Mesendoderm (in vitro differentiated cells): ENCODE measurements around the gene THADA.

Experiments used
- DNase-seq: peaks from one replicate; pipeline ENCODE4 v3.0.0; 2013
- H2AK5ac ChIP-seq: 2 replicates; pipeline ENCODE4 v1.6.1; 2013; ENCODE audit warnings: low read length, inconsistent platforms
- H2BK120ac ChIP-seq: 2 replicates; pipeline ENCODE4 v1.6.1; 2013; ENCODE audit warnings: low read depth, mild to moderate bottlenecking, low read length, moderate library complexity, mixed read lengths
- H2BK15ac ChIP-seq: replicated peaks from 2 replicates; pipeline ENCODE4 v1.6.1; 2013; ENCODE audit warnings: low read depth, mild to moderate bottlenecking, moderate library complexity
- H2BK5ac ChIP-seq: 2 replicates; pipeline ENCODE4 v1.6.1; 2013; ENCODE audit warnings: low read length, inconsistent platforms
- H3K18ac ChIP-seq: 2 replicates; pipeline ENCODE4 v1.6.1; 2013; ENCODE audit warnings: mild to moderate bottlenecking, low read length, mixed read lengths
- H3K23ac ChIP-seq: one replicate; pipeline ENCODE4 v1.6.1; 2013; ENCODE audit warnings: low read length
- H3K27ac ChIP-seq: 2 replicates; pipeline ENCODE4 v1.5.1; 2013; ENCODE audit warnings: low read depth, mild to moderate bottlenecking, inconsistent platforms, low read length, moderate library complexity
- H3K27me3 ChIP-seq: 2 replicates; pipeline ENCODE4 v1.6.1; 2013; ENCODE audit warnings: low read length, control low read depth, mild to moderate bottlenecking, inconsistent platforms; ENCODE audit not compliant: insufficient read depth, poor library complexity
- H3K36me3 ChIP-seq: 2 replicates; pipeline ENCODE4 v1.6.1; 2013; ENCODE audit warnings: low read length, inconsistent platforms; ENCODE audit not compliant: control insufficient read depth, insufficient read depth
- H3K4ac ChIP-seq: one replicate; pipeline ENCODE4 v1.6.1; 2013; ENCODE audit warnings: low read depth, mild to moderate bottlenecking, low read length, moderate library complexity
- H3K4me1 ChIP-seq: 2 replicates; pipeline ENCODE4 v1.6.1; 2013; ENCODE audit warnings: low read depth, low read length, inconsistent platforms; ENCODE audit not compliant: control insufficient read depth
- H3K4me2 ChIP-seq: 2 replicates; pipeline ENCODE4 v1.6.1; 2013; ENCODE audit warnings: low read length
- H3K4me3 ChIP-seq: 2 replicates; pipeline ENCODE4 v1.5.1; 2013; ENCODE audit warnings: mild to moderate bottlenecking, low read length
- H3K56ac ChIP-seq: one replicate; pipeline ENCODE4 v1.6.1; 2013; ENCODE audit warnings: low read length
- H3K79me1 ChIP-seq: 2 replicates; pipeline ENCODE4 v1.6.1; 2013; ENCODE audit warnings: low read length, inconsistent platforms
- H3K79me2 ChIP-seq: 2 replicates; pipeline ENCODE4 v1.6.1; 2013; ENCODE audit warnings: mild to moderate bottlenecking, low read length; ENCODE audit not compliant: control insufficient read depth, insufficient read depth
- H3K9ac ChIP-seq: 2 replicates; pipeline ENCODE4 v1.6.1; 2013; ENCODE audit warnings: low read length, inconsistent platforms
- H4K5ac ChIP-seq: one replicate; pipeline ENCODE4 v1.6.1; 2013; ENCODE audit warnings: low read length
- H4K8ac ChIP-seq: one replicate; pipeline ENCODE4 v1.6.1; 2013; ENCODE audit warnings: low read depth, mild to moderate bottlenecking, control low read depth, low read length, moderate library complexity
- WGBS: extraction: QIAGEN DNeasy Blood & Tissue Kit; methylation state at CpG from one replicate; pipeline ENCODE4 v1.1.7; 2013; ENCODE audit warnings: low lambda C conversion rate, missing lambda C conversion rate; ENCODE audit not compliant: insufficient coverage; ENCODE audit errors: extremely low coverage; 5-methylcytosine and 5-hydroxymethylcytosine counted together

The THADA gene

GRCh38 chr2:43188561-43189386, 407.1 kb downstream of the THADA start:
- Histone ChIP-seq H3K27me3 (no peaks in the 10 kb centered on the region), H3K18ac (no peak overlapping the region), H3K79me2 (no peaks in the 10 kb centered on the region), H4K5ac (no peak overlapping the region), H3K9ac (no peak overlapping the region), H3K4ac (no peak overlapping the region), H3K4me3 (no peak overlapping the region), H2BK15ac (no peak overlapping the region), H2AK5ac (no peak overlapping the region), H3K23ac (no peak overlapping the region), H3K27ac (no peak overlapping the region), H3K56ac (no peak overlapping the region), H2BK120ac (no peak overlapping the region), H2BK5ac (no peak overlapping the region), H3K36me3 (no peaks in the 10 kb centered on the region), H4K8ac (no peak overlapping the region), H3K4me1 (no peaks in the 10 kb centered on the region), H3K4me2 (no peak overlapping the region), H3K79me1 (no peaks in the 10 kb centered on the region)
- WGBS, result no CpG with 5 or more reads among the region's 16 CpGs
- DNase-seq, result no peak

DNA sequence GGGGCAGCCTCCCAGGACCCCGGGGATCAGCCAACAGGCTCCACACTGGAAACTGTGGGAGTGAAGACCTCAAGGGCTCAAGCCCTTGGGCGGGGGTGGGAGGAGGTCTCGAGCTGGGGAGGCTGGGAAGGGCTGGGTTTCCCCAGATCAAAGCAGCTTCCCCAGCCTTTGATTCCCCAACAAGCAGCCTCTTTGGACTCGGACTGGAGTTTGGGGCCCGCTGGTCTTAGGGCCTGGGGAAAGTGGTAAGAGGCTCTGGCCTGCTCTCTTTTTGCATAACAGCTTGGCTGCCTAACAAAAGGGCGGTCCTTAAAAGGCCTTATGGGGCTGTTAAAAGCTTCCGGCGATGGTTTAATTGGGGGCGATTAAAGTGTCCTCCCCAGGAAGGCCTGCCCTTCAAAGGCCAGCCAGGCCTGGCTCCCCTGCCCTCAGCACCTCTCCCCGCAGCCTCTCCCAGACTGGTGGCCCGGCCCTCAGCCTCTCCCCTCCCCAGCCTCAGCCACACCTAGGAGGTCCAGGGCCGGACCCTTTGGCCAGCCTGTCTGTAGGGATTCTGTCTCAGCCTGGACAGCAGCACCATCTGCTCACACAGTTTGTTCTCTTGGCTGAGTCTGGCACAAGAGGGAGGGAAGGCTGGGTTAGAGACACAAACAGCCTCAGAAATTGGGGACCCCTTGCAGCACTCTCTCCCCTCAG, 409.0 kb downstream of the THADA start:
- no CpG with 5 or more reads among the region's 12 CpGs for WGBS
- Histone ChIP-seq H3K18ac (peak overlapping the region; percentile 0), H4K8ac (no peak overlapping the region), H2AK5ac (peak overlapping the region; percentile 45), H3K36me3 (no peaks in the 10 kb centered on the region), H3K79me2 (no peaks in the 10 kb centered on the region), H3K4ac (no peak overlapping the region), H3K9ac (no peak overlapping the region), H3K4me1 (no peaks in the 10 kb centered on the region), H2BK120ac (no peak overlapping the region), H3K23ac (no peak overlapping the region), H3K27ac (no peak overlapping the region), H2BK5ac (no peak overlapping the region), H3K56ac (peak overlapping the region; percentile 65), H3K4me2 (no peak overlapping the region), H3K27me3 (no peaks in the 10 kb centered on the region), H3K4me3 (no peak overlapping the region), H4K5ac (no peak overlapping the region), H3K79me1 (no peaks in the 10 kb centered on the region), H2BK15ac (no peak overlapping the region)
- DNase-seq, result no peak

DNA sequence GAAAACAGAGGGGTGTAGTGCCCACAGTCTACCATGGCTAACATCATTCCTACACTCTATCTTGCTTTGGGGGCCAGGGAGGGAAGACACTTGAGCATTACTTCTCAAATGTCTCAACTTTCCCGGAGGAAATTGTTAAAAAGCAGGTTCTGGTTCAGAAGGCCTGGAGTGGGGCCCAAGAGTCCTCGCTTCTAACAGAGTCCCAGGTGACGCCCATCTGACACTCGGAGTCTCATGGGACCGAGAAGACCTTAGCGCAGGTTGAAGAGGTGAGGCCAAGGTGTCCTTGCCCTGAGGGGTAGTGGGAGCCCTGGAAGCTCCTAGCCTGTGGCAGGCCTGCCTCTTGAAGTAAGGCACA, 409.5 kb downstream of the THADA start:
- H2BK15ac ChIP-seq, result no peak overlapping the region
- no peak overlapping the region for H3K27ac ChIP-seq
- no peak overlapping the region for H4K5ac ChIP-seq
- no peaks in the 10 kb centered on the region for H3K79me2 ChIP-seq
- H3K18ac ChIP-seq, result peak overlapping the region; percentile 0
- H3K4ac ChIP-seq, result no peak overlapping the region
- peak overlapping the region; percentile 64 for H3K56ac ChIP-seq
- H4K8ac ChIP-seq, result no peak overlapping the region
- no peak overlapping the region for H3K4me3 ChIP-seq
- no peak overlapping the region for H3K23ac ChIP-seq
- H3K36me3 ChIP-seq, result no peaks in the 10 kb centered on the region
- H3K9ac ChIP-seq, result no peak overlapping the region
- H2BK120ac ChIP-seq, result no peak overlapping the region
- no peak overlapping the region for H3K4me2 ChIP-seq
- no peaks in the 10 kb centered on the region for H3K27me3 ChIP-seq
- no peak for DNase-seq
- H2AK5ac ChIP-seq, result peak overlapping the region; percentile 45
- H3K79me1 ChIP-seq, result no peaks in the 10 kb centered on the region
- WGBS, result no CpG with 5 or more reads among the region's 6 CpGs
- H2BK5ac ChIP-seq, result no peak overlapping the region
- no peaks in the 10 kb centered on the region for H3K4me1 ChIP-seq

GRCh38 chr2:43185146-43185545, 410.7 kb downstream of the THADA start:
- Histone ChIP-seq H3K27me3 (no peaks in the 10 kb centered on the region), H3K27ac (no peak overlapping the region), H3K4me3 (no peak overlapping the region), H4K8ac (no peak overlapping the region), H2BK120ac (no peak overlapping the region), H3K4me1 (peaks cover under 1% of the 10 kb centered on the region), H3K36me3 (no peaks in the 10 kb centered on the region), H4K5ac (no peak overlapping the region), H2AK5ac (no peak overlapping the region), H3K4me2 (no peak overlapping the region), H3K4ac (no peak overlapping the region), H3K79me2 (no peaks in the 10 kb centered on the region), H2BK5ac (no peak overlapping the region), H3K9ac (no peak overlapping the region), H3K23ac (no peak overlapping the region), H3K56ac (no peak overlapping the region), H3K18ac (no peak overlapping the region), H2BK15ac (no peak overlapping the region), H3K79me1 (no peaks in the 10 kb centered on the region)
- peak; percentile 67 for DNase-seq
- no CpG with 5 or more reads among the region's 4 CpGs for WGBS

- H2BK15ac ChIP-seq, result no peak overlapping the region
- no peak overlapping the region for H3K4ac ChIP-seq
- DNase-seq, result no peak
- peak overlapping the region; percentile 30 for H3K27ac ChIP-seq
- no peak overlapping the region for H3K23ac ChIP-seq
- H3K4me3 ChIP-seq, result no peak overlapping the region
- no peak overlapping the region for H2BK5ac ChIP-seq
- H3K56ac ChIP-seq, result no peak overlapping the region
- no peaks in the 10 kb centered on the region for H3K36me3 ChIP-seq
- no peak overlapping the region for H3K18ac ChIP-seq
- H3K79me1 ChIP-seq, result no peaks in the 10 kb centered on the region
- no peak overlapping the region for H4K5ac ChIP-seq
- H2BK120ac ChIP-seq, result no peak overlapping the region
- peaks cover 1% of the 10 kb centered on the region for H3K4me1 ChIP-seq
- H3K79me2 ChIP-seq, result no peaks in the 10 kb centered on the region
- no peak overlapping the region for H2AK5ac ChIP-seq
- H3K27me3 ChIP-seq, result no peaks in the 10 kb centered on the region
- no peak overlapping the region for H3K4me2 ChIP-seq
- H4K8ac ChIP-seq, result no peak overlapping the region
- no CpG with 5 or more reads among the region's 12 CpGs for WGBS
- no peak overlapping the region for H3K9ac ChIP-seq
Observed at GRCh38 chr2:43184339-43184895, 411.4 kb downstream of the THADA start.
